Nephron progenitor cell (in vitro differentiated cells): Measurements from ENCODE around the gene RAB7B.

ENCODE experiments used
- DNase-seq: peaks from one replicate; pipeline ENCODE4 v3.0.0; 2021
- H3K27ac Mint-ChIP-seq: 2 replicates; pipeline ENCODE4 v1.8.0; 2021; ENCODE audit warnings: mild to moderate bottlenecking, moderate library complexity, mixed read lengths
- H3K27me3 Mint-ChIP-seq: 2 replicates; pipeline ENCODE4 v1.8.0; 2021; ENCODE audit warnings: mild to moderate bottlenecking, low read depth, mixed read lengths; ENCODE audit not compliant: poor library complexity
- H3K36me3 Mint-ChIP-seq: 2 replicates; pipeline ENCODE4 v1.8.0; 2021; ENCODE audit warnings: low read depth, mixed read lengths
- H3K4me1 Mint-ChIP-seq: 2 replicates; pipeline ENCODE4 v1.8.0; 2021; ENCODE audit warnings: mixed read lengths
- H3K4me3 Mint-ChIP-seq: 2 replicates; pipeline ENCODE4 v1.8.0; 2021; ENCODE audit warnings: mild to moderate bottlenecking, moderate library complexity, mixed read lengths
- H3K9me3 Mint-ChIP-seq: 2 replicates; pipeline ENCODE4 v1.8.0; 2021; ENCODE audit warnings: mild to moderate bottlenecking, moderate library complexity, mixed read lengths
- CTCF ChIP-seq: fragments of 200-600 bp; sonication (generic); IDR thresholded peaks from 2 replicates; pipeline ENCODE4 v1.5.0; 2021; ENCODE audit warnings: antibody characterized with exemption

RAB7B gene

GRCh38 chr1:205983925-205984725, 19.1 kb downstream of the RAB7B start:
- Mint-ChIP-seq H3K9me3 (no peaks in the 10 kb centered on the region), H3K4me1 (peaks cover 2% of the 10 kb centered on the region), H3K27me3 (peaks cover 6% of the 10 kb centered on the region), H3K27ac (no peak overlapping the region), H3K4me3 (no peak overlapping the region), H3K36me3 (no peaks in the 10 kb centered on the region)
- TF ChIP-seq CTCF = peak; percentile 69
- peak; percentile 60 for DNase-seq

DNA sequence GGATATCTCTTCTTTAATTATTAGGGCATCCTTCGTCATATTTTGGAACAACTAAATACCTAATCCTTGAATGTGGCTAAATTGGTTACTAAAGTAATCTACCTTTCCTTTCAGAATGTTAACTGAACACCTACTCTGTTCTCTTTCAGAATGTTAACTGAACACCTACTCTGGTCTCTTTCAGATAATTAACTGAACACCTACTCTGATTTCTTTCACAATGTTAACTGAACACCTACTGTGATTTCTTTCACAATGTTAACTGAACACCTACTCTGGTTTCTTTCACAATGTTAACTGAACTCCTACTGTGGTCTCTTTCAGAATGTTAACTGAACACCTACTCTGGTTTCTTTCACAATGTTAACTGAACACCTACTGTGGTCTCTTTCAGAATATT, 21.9 kb downstream of the RAB7B start:
- H3K36me3 Mint-ChIP-seq = no peaks in the 10 kb centered on the region
- no peak overlapping the region for H3K27ac Mint-ChIP-seq
- H3K4me1 Mint-ChIP-seq = peaks cover 23% of the 10 kb centered on the region
- no peaks in the 10 kb centered on the region for H3K9me3 Mint-ChIP-seq
- DNase-seq = no peak
- TF ChIP-seq CTCF = no peak
- peaks cover 3% of the 10 kb centered on the region for H3K27me3 Mint-ChIP-seq
- no peak overlapping the region for H3K4me3 Mint-ChIP-seq

DNA sequence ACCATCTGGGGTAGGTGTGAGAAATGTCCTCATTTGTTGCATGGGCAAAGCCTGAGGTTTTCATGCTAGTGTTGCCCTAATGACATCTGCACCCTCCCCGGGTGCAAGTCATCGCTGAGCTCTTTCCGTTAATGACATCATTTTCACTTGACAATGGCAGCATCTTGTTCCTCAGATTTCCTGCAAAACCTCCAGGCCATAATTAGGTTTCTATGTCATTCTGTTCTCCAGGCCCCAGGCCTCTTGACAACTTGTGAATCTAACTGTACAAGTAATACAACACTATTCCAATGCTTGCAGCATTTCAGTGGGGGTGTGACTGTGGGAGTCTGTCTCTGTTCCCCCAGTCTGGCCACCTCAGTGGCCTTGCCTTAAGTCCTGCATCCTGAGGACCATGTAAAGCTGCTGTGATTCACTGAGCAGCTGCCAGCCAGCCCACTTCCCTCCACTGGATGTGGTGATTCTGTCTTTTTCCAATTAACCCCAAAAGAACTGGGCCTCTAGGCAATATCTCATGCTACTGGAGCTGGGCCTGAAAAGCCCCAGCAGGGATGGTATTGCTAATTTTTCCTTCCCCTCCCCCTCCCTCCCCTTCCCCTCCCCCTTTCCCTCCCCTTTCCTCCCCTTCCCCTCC, 22.8 kb downstream of the RAB7B start:
- Mint-ChIP-seq H3K36me3 (no peaks in the 10 kb centered on the region), H3K9me3 (no peaks in the 10 kb centered on the region), H3K4me3 (no peak overlapping the region), H3K4me1 (peaks cover 24% of the 10 kb centered on the region), H3K27me3 (peaks cover 3% of the 10 kb centered on the region), H3K27ac (no peak overlapping the region)
- DNase-seq = no peak
- TF ChIP-seq CTCF = no peak

DNA sequence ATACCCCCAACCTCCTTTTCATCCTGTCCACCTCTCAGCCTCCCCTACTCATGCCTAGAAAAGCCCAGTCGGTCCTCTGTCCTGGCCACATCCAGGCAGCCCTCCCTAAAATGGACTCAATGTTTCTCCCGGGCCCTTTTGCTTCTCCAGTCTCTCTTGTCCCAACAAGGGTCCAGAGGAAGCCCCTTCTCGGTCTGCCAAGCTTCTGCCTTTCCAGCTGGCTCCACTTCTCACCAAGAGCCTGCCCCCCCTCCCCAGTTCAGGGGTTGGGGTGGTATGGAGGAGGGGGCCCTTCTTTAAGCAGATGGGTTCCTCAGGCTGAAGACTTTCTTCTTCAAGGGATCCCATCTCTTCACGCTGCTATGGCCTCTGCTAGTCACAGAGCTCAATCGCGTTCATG, 23.9 kb downstream of the RAB7B start:
- no peaks in the 10 kb centered on the region for H3K9me3 Mint-ChIP-seq
- H3K4me1 Mint-ChIP-seq = peaks cover 24% of the 10 kb centered on the region
- no peak for DNase-seq
- no peak overlapping the region for H3K4me3 Mint-ChIP-seq
- H3K27me3 Mint-ChIP-seq = peaks cover 3% of the 10 kb centered on the region
- no peaks in the 10 kb centered on the region for H3K36me3 Mint-ChIP-seq
- TF ChIP-seq CTCF = no peak
- no peak overlapping the region for H3K27ac Mint-ChIP-seq

DNA sequence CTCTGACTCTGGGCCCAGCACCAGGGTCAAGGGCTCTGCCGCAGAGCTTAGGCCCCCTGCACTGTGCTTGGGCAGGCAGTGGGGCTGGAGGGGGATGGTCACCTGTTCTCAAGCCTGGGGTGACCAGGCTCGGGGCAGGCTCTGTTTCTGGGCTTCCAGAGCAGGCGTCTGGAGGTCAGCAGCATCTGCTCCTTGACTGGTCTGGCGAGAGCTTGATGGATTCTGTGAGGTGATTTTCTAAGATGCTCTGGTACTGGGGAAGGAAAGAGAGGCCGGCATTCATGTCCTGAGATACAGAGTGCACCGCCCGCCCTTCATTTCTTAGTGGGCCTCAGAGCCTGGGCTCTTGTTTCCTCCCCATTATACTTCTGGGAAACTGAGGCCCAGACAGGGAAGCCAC, 24.5 kb downstream of the RAB7B start:
- Mint-ChIP-seq H3K9me3 (no peaks in the 10 kb centered on the region), H3K27ac (no peak overlapping the region), H3K36me3 (no peaks in the 10 kb centered on the region), H3K27me3 (peaks cover 3% of the 10 kb centered on the region), H3K4me1 (peaks cover 24% of the 10 kb centered on the region), H3K4me3 (no peak overlapping the region)
- no peak for DNase-seq
- TF ChIP-seq CTCF = no peak
